Vagina (tissue), 2 donors: ENCODE data around the gene FBL. TPM values are rescaled to one million over a fixed set of nuclear protein-coding genes. Genes with fewer than 3 reads are reported as not detected.
"Not testable (repeated sequence)": the region's sequence is repeated elsewhere in the genome, so short reads cannot be mapped to it uniquely, and the experiment has no call there.

ENCODE experiments used
- DNase-seq, 2 donors: peaks; one replicate each; pipeline ENCODE4 v3.0.0-alpha.2; 2017; ENCODE audit errors: extremely low spot score in 2 of 2
- H3K27ac ChIP-seq: fragments of 200-600 bp; sonication (generic); one replicate; pipeline ENCODE4 v1.5.1; 2019
- H3K27me3 ChIP-seq: fragments of 200-600 bp; sonication (generic); one replicate; pipeline ENCODE4 v1.5.1; 2019
- H3K36me3 ChIP-seq, 2 donors: fragments of 200-600 bp; sonication (generic); one replicate each; pipeline ENCODE4 v1.5.1; 2017 to 2019
- H3K4me1 ChIP-seq: fragments of 200-600 bp; sonication (generic); one replicate; pipeline ENCODE4 v1.5.1; 2019
- H3K4me3 ChIP-seq, 2 donors: fragments of 200-600 bp; sonication (generic); 1 replicate in 1 of 2; 2 replicates in 1 of 2; pipeline ENCODE4 v1.5.1; 2016 to 2019
- H3K9me3 ChIP-seq: fragments of 200-600 bp; sonication (generic); one replicate; pipeline ENCODE4 v1.5.1; 2019
- POLR2A ChIP-seq, 2 donors: fragments of 450-650 bp; IDR thresholded peaks; one replicate each; pipeline ENCODE4 v1.6.1; 2017; ENCODE audit warnings: antibody characterized with exemption in 2 of 2, mild to moderate bottlenecking in 2 of 2, moderate library complexity in 2 of 2
- POLR2AphosphoS5 ChIP-seq, 2 donors: sonication (generic); formaldehyde crosslinking; IDR thresholded peaks; one replicate each; pipeline ENCODE4 v1.9.0; 2017; ENCODE audit warnings: antibody characterized with exemption in 2 of 2, mild to moderate bottlenecking in 2 of 2, low read depth in 1 of 2; ENCODE audit not compliant: insufficient read depth in 1 of 2
- intact Hi-C: fragments of 100-400 bp; cut with DNase I; formaldehyde crosslinking; loops from one replicate; pipeline ENCODE4 v1.15.1; 2023
- total RNA-seq: library from RNA; depleted of rRNA; stranded (reverse); fragments of >200 nt; gene quantifications from one replicate; pipeline ENCODE4 v1.2.3, GENCODE V29; 2016
- TF ChIP-seq, protein P1 (sequence below), 3 experiments: fragments of 450-650 bp in 2 of 3; fragments of 200-600 bp in 1 of 3; sonication (generic) in 1 of 3; IDR thresholded peaks; one replicate each; pipeline ENCODE4 v1.5.1; 2017 to 2019; ENCODE audit warnings: antibody characterized with exemption in 3 of 3, mild to moderate bottlenecking in 2 of 3, moderate library complexity in 2 of 3

Gene FBL
- total RNA-seq, 1 donor from 2014 or later, result 180 TPM

DNA sequence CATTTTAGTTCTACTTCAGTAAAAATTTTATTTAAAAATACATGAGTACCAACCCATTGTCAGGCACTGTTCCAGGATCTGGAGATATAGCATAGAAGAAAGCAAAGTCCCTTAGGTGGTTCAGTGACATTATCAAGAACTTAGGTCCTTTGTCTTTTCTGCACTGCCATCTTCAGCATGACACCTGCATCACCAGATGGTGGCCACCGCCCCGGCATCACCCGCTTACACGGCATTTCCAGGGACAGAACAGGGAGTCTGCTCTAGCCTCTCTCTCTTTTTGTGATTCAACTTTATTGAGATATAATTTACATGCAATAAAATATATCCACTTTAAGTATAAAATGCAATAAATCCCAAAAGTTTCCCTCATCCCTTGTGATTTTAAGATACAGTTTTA is 35.8 kb downstream of the FBL start:
- DNase-seq, result no peak
- intact Hi-C loops, result no loop called here
- H3K9me3 ChIP-seq, result no peaks in the 10 kb centered on the region
- TF ChIP-seq POLR2A (IDR thresholded peaks at IDR 0.05) (no peak), POLR2AphosphoS5 (IDR thresholded peaks at IDR 0.05; ENCODE audit: insufficient read depth in 1 of 2, low read depth in 1 of 2) (no peak)
- TF ChIP-seq, protein P1, sequence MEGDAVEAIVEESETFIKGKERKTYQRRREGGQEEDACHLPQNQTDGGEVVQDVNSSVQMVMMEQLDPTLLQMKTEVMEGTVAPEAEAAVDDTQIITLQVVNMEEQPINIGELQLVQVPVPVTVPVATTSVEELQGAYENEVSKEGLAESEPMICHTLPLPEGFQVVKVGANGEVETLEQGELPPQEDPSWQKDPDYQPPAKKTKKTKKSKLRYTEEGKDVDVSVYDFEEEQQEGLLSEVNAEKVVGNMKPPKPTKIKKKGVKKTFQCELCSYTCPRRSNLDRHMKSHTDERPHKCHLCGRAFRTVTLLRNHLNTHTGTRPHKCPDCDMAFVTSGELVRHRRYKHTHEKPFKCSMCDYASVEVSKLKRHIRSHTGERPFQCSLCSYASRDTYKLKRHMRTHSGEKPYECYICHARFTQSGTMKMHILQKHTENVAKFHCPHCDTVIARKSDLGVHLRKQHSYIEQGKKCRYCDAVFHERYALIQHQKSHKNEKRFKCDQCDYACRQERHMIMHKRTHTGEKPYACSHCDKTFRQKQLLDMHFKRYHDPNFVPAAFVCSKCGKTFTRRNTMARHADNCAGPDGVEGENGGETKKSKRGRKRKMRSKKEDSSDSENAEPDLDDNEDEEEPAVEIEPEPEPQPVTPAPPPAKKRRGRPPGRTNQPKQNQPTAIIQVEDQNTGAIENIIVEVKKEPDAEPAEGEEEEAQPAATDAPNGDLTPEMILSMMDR (IDR thresholded peaks at IDR 0.05), result no peak
- no peaks in the 10 kb centered on the region for H3K4me1 ChIP-seq
- no peaks in the 10 kb centered on the region for H3K27me3 ChIP-seq
- no peak overlapping the region for H3K4me3 ChIP-seq
- no peak overlapping the region for H3K27ac ChIP-seq
- no peaks in the 10 kb centered on the region for H3K36me3 ChIP-seq

DNA sequence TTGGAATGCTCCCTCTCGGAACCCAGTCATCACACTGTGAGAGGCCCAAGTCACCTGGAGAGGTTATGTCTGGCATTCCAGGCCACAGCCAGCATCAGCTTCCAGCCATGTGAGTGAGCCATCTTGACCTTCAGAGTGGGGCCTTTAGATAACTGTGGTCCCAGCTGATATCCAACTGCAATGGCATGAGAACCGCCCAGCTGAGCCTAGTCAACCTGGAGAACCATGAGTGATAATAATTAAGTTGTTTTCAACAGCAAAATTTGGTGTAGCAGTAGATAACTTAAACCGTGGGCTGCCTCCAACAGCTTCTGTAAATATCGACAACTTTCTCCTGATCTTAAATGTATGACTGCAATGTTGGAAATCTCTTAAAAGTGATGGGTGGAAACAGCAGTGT is 36.8 kb downstream of the FBL start:
- Histone ChIP-seq H3K27ac (no peak overlapping the region), H3K4me3 (no peak overlapping the region), H3K36me3 (no peaks in the 10 kb centered on the region), H3K9me3 (no peaks in the 10 kb centered on the region), H3K4me1 (no peaks in the 10 kb centered on the region), H3K27me3 (no peaks in the 10 kb centered on the region)
- TF ChIP-seq, protein P1 (IDR thresholded peaks at IDR 0.05), result no peak
- TF ChIP-seq POLR2AphosphoS5 (IDR thresholded peaks at IDR 0.05; ENCODE audit: insufficient read depth in 1 of 2, low read depth in 1 of 2) (no peak), POLR2A (IDR thresholded peaks at IDR 0.05) (no peak)
- no peak for DNase-seq
- intact Hi-C loops, result no loop called here

DNA sequence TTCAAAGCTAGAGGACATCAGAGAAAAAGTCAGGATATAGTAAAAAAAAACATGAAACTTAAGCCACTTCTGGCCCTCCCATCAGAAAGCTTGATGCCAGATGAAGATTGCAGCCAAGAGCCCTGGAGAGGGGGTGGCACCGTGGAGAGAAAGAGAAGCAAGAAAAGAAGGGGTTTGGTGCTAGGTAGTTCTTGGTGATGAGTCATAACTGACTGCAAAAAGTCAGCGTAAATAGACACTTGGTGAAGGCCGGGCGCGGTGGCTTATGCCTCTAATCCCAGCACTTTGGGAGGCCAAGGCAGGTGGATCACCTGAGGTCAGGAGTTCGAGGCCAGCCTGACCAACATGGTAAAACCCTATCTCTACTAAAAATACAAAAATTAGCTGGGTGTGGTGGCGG is 37.5 kb downstream of the FBL start:
- H3K4me1 ChIP-seq, intact Hi-C loops, H3K27me3 ChIP-seq, H3K27ac ChIP-seq, H3K9me3 ChIP-seq, DNase-seq, H3K36me3 ChIP-seq, H3K4me3 ChIP-seq: not testable (repeated sequence)

DNA sequence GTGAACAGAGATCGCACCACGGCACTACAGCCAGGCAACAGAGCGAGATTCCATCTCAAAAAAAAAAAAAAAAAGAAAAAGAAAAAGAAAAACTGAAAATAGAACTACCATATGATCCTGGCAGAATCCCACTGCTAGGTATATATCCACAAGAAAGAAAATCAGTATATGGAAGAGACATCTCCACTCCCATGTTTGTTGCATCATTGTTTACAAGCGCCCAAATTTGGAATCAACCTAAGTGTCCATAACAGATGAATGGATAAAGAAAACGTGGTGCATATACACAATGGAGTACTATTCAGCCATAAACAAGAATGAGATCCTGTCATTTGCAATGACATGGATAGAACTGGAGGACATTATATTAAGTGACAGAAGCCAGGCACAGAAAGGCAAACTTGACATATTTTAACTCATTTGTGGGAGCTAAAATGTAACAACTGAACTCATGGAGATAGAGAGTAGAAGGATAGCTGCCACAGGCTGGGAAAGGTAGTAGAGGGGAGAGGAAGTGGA is 38.3 kb downstream of the FBL start:
- intact Hi-C loops, result no loop called here
- Histone ChIP-seq H3K27ac (no peak overlapping the region), H3K36me3 (no peaks in the 10 kb centered on the region), H3K27me3 (no peaks in the 10 kb centered on the region), H3K9me3 (no peaks in the 10 kb centered on the region), H3K4me1 (no peaks in the 10 kb centered on the region), H3K4me3 (no peak overlapping the region)
- no peak for DNase-seq
- TF ChIP-seq POLR2AphosphoS5 (IDR thresholded peaks at IDR 0.05; ENCODE audit: insufficient read depth in 1 of 2, low read depth in 1 of 2) (no peak), POLR2A (IDR thresholded peaks at IDR 0.05) (no peak)
- TF ChIP-seq, protein P1 (IDR thresholded peaks at IDR 0.05), result no peak

DNA sequence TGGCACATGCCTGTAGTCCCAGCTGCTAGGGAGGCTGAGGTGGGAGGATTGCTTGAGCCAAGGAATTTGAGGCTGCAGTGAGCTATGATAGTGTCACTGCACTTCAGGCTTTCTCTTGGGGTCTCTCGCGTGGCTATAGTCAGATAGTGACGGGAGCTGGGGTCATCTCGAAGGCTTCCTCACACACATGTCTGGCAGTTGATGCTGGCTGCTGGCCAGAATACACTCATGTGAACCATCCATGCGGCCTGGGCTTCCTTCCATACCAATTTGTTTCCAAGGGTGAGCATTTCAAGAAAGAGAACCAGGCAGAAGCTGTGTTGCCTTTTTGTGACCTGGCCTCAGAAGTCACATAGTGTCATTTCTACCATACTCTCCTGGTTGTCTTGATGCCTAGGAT is 41.1 kb downstream of the FBL start:
- Histone ChIP-seq H3K27me3 (no peaks in the 10 kb centered on the region), H3K4me3 (no peak overlapping the region), H3K36me3 (no peaks in the 10 kb centered on the region), H3K4me1 (no peaks in the 10 kb centered on the region), H3K9me3 (no peaks in the 10 kb centered on the region), H3K27ac (no peak overlapping the region)
- intact Hi-C loops, result no loop called here
- no peak for TF ChIP-seq POLR2AphosphoS5 (IDR thresholded peaks at IDR 0.05; ENCODE audit: insufficient read depth in 1 of 2, low read depth in 1 of 2)
- TF ChIP-seq POLR2A (IDR thresholded peaks at IDR 0.05), result no peak
- DNase-seq, result no peak

DNA sequence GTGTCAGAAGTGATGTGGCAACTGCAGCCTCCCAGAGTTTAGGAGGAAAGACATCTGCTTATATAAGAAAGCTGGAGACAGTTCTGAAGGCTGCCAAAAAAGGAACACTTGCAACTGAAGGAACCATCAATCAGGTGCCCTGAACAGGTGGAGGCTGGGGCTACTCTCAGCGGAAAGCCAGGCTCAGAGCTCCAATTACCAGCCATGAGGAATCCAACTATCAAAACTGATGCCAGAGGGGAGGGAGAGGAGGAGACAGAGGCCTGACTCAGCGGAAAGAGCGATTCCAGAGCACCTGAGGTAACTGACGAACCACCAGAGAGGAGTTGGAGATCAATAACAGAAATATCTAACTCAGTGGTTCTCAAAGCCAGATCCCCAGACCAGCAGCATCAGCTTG is 43.2 kb downstream of the FBL start:
- TF ChIP-seq POLR2A (IDR thresholded peaks at IDR 0.05), result no peak
- no peak for TF ChIP-seq POLR2AphosphoS5 (IDR thresholded peaks at IDR 0.05; ENCODE audit: insufficient read depth in 1 of 2, low read depth in 1 of 2)
- TF ChIP-seq, protein P1 (IDR thresholded peaks at IDR 0.05), result no peak
- no peaks in the 10 kb centered on the region for H3K27me3 ChIP-seq
- no peaks in the 10 kb centered on the region for H3K9me3 ChIP-seq
- no peak overlapping the region for H3K27ac ChIP-seq
- no peak overlapping the region for H3K4me3 ChIP-seq
- no peaks in the 10 kb centered on the region for H3K4me1 ChIP-seq
- DNase-seq, result no peak
- intact Hi-C loops, result no loop called here
- H3K36me3 ChIP-seq, result no peaks in the 10 kb centered on the region
